Measurements from ENCODE around the gene PRR3. TPM values are rescaled to one million over a fixed set of nuclear protein-coding genes. Genes with fewer than 3 reads are reported as not detected.

The PRR3 gene
- total and polyA plus RNA-seq, 2 of the 13 experiments (the other 11 are each of a cell fraction or from before 2014, with no cell fraction given) = 14.6 to 21.2 TPM

DNA sequence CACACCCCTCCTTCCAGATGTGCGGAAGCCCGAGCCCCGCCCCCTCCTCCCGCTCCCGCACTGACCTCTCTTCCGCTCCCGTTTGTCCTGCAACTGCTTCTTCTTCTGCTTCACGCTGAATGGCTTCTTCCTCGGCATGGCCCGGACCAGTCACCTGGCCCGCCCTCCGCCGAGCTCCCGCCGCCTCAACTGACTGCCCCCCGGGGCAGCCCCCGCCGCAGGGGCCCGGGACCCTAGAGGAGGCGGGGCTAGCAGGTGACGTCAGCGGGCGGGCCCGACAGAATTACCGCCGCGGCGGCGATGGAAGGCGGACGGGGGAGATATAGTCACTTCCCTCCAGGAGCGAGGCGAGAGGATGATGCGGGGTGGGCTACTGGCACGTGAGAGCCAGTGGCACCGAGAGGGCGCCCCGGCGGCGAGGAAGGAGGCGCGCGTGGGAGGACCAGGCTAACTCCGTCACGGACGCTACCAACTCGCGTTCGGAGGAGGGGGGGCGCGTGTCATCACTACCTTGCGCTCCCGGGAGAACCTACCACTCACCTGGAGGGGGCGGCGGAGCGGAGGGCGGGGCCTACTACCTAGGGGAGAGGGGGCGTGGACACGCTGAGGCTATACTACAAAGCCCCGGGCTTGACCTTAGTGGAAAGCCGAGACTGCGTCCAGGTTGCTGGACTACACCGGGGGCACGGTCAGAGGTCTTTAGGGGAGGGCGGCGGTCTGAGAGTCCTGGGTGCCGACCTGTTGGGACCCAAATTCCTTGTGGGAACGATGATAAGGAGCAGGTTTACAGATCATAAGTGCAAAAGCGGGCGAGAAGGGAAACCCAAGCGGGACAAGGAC lies 809 bp upstream of the PRR3 start, which contains the start of gene GNL1 (continued):
- no peak for TF ChIP-seq CBX2 (IDR thresholded peaks at IDR 0.05; ENCODE audit: low read depth, low read length)
- no peak; the same call in 1 of the 2 replicates for TF ChIP-seq CBX2 (CRISPR knock-in tag; IDR thresholded peaks at IDR 0.05; ENCODE audit: low read depth)
- no peak for TF ChIP-seq KLF11 (CRISPR knock-in tag; IDR thresholded peaks at IDR 0.05)
- peak; percentile 80; the same call in 1 of the 2 replicates for TF ChIP-seq ZFP37 (CRISPR knock-in tag; IDR thresholded peaks at IDR 0.05; ENCODE audit: borderline replicate concordance)
- TF ChIP-seq ZBTB8A (CRISPR knock-in tag; IDR thresholded peaks at IDR 0.05; ENCODE audit: borderline replicate concordance, low read depth) = 0 out of 2 replicates have a peak, but pooled peaks have one; percentile 60
- peak; percentile 65; the same call in 1 of the 2 replicates for TF ChIP-seq ZNF354B (CRISPR knock-in tag; IDR thresholded peaks at IDR 0.05)
- TF ChIP-seq SCMH1 (CRISPR knock-in tag; IDR thresholded peaks at IDR 0.05; ENCODE audit: borderline replicate concordance) = no peak
- no peak for TF ChIP-seq ZNF484 (CRISPR knock-in tag; IDR thresholded peaks at IDR 0.05; ENCODE audit: borderline replicate concordance, low read depth)
- peak; percentile 8; the same call in 1 of the 2 replicates for TF ChIP-seq CREM (IDR thresholded peaks at IDR 0.05)
- peak; percentile 32; the same call in 1 of the 2 replicates for TF ChIP-seq CREM (CRISPR knock-in tag; IDR thresholded peaks at IDR 0.05)
- peak; percentile 81; the same call in 1 of the 2 replicates for TF ChIP-seq ZNF615 (CRISPR knock-in tag; IDR thresholded peaks at IDR 0.05; ENCODE audit: borderline replicate concordance)
- TF ChIP-seq AKAP8 (CRISPR knock-in tag; IDR thresholded peaks at IDR 0.05) = no peak
- peak; percentile 12; the same call in 1 of the 2 replicates for TF ChIP-seq NAIF1 (CRISPR knock-in tag; IDR thresholded peaks at IDR 0.05; ENCODE audit: borderline replicate concordance)
- TF ChIP-seq, protein P1, sequence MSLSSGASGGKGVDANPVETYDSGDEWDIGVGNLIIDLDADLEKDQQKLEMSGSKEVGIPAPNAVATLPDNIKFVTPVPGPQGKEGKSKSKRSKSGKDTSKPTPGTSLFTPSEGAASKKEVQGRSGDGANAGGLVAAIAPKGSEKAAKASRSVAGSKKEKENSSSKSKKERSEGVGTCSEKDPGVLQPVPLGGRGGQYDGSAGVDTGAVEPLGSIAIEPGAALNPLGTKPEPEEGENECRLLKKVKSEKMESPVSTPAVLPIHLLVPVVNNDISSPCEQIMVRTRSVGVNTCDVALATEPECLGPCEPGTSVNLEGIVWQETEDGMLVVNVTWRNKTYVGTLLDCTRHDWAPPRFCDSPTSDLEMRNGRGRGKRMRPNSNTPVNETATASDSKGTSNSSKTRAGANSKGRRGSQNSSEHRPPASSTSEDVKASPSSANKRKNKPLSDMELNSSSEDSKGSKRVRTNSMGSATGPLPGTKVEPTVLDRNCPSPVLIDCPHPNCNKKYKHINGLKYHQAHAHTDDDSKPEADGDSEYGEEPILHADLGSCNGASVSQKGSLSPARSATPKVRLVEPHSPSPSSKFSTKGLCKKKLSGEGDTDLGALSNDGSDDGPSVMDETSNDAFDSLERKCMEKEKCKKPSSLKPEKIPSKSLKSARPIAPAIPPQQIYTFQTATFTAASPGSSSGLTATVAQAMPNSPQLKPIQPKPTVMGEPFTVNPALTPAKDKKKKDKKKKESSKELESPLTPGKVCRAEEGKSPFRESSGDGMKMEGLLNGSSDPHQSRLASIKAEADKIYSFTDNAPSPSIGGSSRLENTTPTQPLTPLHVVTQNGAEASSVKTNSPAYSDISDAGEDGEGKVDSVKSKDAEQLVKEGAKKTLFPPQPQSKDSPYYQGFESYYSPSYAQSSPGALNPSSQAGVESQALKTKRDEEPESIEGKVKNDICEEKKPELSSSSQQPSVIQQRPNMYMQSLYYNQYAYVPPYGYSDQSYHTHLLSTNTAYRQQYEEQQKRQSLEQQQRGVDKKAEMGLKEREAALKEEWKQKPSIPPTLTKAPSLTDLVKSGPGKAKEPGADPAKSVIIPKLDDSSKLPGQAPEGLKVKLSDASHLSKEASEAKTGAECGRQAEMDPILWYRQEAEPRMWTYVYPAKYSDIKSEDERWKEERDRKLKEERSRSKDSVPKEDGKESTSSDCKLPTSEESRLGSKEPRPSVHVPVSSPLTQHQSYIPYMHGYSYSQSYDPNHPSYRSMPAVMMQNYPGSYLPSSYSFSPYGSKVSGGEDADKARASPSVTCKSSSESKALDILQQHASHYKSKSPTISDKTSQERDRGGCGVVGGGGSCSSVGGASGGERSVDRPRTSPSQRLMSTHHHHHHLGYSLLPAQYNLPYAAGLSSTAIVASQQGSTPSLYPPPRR (CRISPR knock-in tag; IDR thresholded peaks at IDR 0.05; ENCODE audit: borderline replicate concordance) = peak; percentile 35; the same call in 1 of the 2 replicates
- TF ChIP-seq SP4 (CRISPR knock-in tag; IDR thresholded peaks at IDR 0.05) = peak; percentile 95
- TF ChIP-seq RBM39 (IDR thresholded peaks at IDR 0.05; ENCODE audit: low read depth, low read length, poor library complexity, severe bottlenecking) = no peak
- TF ChIP-seq, protein P2, sequence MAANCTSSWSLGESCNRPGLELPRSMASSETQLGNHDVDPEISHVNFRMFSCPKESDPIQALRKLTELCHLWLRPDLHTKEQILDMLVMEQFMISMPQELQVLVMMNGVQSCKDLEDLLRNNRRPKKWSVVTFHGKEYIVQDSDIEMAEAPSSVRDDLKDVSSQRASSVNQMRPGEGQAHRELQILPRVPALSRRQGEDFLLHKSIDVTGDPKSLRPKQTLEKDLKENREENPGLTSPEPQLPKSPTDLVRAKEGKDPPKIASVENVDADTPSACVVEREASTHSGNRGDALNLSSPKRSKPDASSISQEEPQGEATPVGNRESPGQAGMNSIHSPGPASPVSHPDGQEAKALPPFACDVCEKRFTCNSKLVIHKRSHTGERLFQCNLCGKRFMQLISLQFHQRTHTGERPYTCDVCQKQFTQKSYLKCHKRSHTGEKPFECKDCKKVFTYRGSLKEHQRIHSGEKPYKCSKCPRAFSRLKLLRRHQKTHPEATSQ (CRISPR knock-in tag; IDR thresholded peaks at IDR 0.05; ENCODE audit: borderline replicate concordance) = 0 out of 2 replicates have a peak, but pooled peaks have one; percentile 60
- no peak; the same call in 1 of the 2 replicates for TF ChIP-seq REPIN1 (CRISPR knock-in tag; IDR thresholded peaks at IDR 0.05; ENCODE audit: borderline replicate concordance, low read depth)
- TF ChIP-seq BHLHE40 (IDR thresholded peaks at IDR 0.05; ENCODE audit: low read length) = peak; percentile 97
- TF ChIP-seq, protein P3, sequence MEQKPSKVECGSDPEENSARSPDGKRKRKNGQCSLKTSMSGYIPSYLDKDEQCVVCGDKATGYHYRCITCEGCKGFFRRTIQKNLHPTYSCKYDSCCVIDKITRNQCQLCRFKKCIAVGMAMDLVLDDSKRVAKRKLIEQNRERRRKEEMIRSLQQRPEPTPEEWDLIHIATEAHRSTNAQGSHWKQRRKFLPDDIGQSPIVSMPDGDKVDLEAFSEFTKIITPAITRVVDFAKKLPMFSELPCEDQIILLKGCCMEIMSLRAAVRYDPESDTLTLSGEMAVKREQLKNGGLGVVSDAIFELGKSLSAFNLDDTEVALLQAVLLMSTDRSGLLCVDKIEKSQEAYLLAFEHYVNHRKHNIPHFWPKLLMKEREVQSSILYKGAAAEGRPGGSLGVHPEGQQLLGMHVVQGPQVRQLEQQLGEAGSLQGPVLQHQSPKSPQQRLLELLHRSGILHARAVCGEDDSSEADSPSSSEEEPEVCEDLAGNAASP (CRISPR knock-in tag; IDR thresholded peaks at IDR 0.05; ENCODE audit: borderline replicate concordance) = peak; percentile 50; the same call in 1 of the 2 replicates
- no peak for TF ChIP-seq ZNF335 (CRISPR knock-in tag; IDR thresholded peaks at IDR 0.05)
- 0 out of 2 replicates have a peak, but pooled peaks have one; percentile 63 for TF ChIP-seq ZNF256 (CRISPR knock-in tag; conservative IDR thresholded peaks at IDR 0.05)
